T-helper 2 cell (primary cell): ENCODE data around the gene ANO9.
"Not testable (repeated sequence)": the region's sequence is repeated elsewhere in the genome, so short reads cannot be mapped to it uniquely, and the experiment has no call there.

Experiments used
- DNase-seq, 5 experiments: peaks; one replicate each; pipeline versions ENCODE4 v3.0.0 to v3.0.0-alpha.2; 2012 to 2022

The ANO9 gene

DNA sequence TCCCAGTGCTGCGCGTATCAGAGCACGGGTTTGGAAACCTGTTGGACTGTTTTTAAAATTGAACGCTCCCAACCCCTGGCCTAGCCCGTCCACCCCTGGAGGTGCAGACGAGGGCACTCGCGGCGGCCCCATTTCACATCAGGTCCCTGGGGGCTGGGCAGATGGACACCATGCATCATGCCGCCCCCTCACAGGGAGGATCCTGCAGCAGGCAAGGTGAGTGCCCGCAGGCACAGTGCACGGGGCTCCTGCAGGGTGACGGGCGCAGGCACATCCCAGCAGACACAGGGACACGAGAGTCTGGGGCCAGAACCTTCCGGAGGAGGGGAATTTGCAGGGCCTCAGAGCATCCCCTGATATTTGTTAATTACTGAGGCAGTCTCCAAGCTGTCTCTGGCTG lies 7.3 kb downstream of the ANO9 start:
- no peak for DNase-seq

- no peak for DNase-seq
Measured at GRCh38 chr11:433641-434040, 8.2 kb downstream of the ANO9 start.

- peak in 1 of 5 experiments; percentile 2 for DNase-seq
Measured at GRCh38 chr11:433111-433510, 8.7 kb downstream of the ANO9 start.

DNA sequence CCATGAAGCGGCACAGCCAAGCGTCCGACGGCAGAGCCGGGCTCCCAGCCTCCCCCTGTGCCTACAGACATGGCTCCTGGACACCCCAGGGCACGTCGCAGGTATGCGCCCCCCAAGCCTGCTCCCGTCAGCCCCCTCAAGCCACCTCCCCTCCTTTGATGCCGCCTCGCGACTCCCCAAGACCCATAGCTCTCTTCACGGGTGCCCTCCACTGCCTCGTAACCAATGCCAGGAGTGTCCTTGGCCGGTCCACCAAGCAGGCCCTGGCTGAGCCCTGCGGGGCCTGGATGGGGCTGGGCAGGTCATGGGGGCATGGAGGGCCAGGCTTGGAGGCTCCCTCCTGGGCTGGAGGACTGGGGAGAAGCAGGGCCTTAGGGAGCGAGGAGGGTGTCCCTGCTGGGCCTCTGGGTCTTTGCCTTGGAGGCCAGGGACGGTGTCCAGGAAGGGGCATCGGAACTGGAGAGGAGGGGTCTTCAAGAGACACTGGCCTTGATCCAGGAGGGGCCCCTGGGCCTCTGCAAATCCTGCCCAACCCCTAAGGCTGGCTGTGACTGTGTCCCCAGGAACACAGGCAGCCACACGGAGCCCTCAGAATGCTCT lies 9.2 kb downstream of the ANO9 start:
- peak in 1 of 5 experiments; percentile 3 for DNase-seq

DNA sequence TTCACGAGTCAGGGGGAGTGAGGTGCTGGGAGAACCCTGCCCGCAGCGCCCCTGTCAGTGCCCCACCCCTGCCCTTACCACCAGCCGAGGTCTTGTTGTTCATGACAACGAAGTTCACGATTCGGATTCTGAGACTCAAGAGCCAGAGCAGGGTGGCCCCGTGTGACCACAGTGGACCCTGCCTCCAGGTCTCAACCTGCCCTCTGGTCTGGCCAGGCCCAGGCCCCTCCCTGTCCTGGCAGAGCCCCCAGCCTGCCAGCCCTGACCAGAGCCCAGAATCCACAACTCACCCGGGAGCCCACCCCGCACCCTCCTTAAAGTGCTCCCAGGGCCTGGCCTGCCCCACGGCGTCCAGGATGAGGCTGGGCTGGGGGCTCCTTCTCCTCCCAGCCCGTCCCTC lies 9.9 kb downstream of the ANO9 start:
- peak in 1 of 5 experiments; percentile 2 for DNase-seq

DNA sequence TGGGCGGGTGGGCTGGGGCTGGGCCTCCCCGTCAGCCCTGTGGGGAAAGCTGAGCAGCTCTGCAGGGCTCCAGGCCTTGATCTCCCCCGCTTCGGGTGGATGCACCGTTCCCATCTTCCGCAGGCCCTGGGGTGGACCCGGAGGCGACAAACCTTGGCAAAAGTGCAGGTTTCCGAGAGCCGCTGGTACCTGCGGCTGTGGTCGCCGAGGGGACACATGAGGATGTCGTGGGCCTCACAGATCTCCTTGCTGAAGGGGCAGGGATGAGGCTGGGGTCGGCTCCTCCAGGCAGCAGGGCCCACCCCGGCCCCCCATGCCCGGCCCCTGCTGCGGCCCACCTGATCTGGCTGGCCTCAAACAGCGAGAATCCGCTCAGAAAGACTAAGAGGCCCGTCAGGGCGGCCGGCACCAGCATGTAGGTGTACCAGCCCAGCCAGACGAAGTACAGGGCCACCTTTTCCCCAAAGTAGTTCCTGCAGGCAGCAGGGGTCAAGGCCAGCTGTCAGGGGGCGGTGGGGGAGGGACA lies 11.8 kb downstream of the ANO9 start:
- peak in 1 of 5 experiments; percentile 2 for DNase-seq

- DNase-seq = no peak
Measured at GRCh38 chr11:429391-429790, 12.4 kb downstream of the ANO9 start.

- peak in 1 of 5 experiments; percentile 2 for DNase-seq
Measured at GRCh38 chr11:428295-428694, 13.5 kb downstream of the ANO9 start.

DNA sequence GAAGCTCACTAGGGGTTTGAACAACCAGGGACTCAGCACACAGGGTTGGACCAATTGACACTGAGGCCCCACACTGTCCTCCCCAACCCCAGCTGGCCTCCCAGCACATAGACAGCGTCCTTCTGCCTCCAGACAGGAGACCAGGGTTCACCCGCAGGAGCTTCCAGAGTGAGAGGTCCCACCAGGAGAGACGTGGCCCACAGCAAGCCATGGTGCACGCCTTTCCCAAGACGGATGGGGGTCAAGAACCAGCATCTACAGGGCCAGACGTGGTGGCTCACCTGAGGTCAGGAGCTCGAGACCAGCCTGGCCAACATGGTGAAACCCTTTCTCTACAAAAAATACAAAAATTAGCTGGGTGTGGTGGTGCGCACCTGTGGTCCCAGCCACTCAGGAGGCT lies 15.0 kb downstream of the ANO9 start:
- DNase-seq = no peak

- no peak for DNase-seq
Measured at GRCh38 chr11:425301-425700, 16.5 kb downstream of the ANO9 start.

GRCh38 chr11:424766-425165 lies 17.0 kb downstream of the ANO9 start:
- not testable (repeated sequence) for DNase-seq

DNA sequence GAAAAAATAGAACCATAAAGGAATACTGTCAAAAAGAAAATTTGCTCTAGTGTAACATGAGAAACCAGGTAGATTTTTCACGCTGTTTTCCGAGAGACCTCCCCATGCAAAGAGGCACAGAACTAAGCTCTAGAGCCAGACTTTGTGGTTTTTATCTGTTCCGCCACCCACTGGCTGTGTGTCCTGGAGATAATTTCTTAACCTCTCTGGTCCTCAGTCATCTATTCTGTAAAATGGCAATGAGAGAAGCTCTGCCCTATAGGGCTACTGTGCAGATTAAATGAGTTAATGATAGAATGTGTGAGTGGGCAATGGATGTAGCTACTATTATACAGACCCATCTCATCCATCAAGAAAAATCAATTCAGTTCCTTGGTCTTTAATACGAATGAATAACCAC lies 17.6 kb downstream of the ANO9 start:
- DNase-seq = no peak

DNA sequence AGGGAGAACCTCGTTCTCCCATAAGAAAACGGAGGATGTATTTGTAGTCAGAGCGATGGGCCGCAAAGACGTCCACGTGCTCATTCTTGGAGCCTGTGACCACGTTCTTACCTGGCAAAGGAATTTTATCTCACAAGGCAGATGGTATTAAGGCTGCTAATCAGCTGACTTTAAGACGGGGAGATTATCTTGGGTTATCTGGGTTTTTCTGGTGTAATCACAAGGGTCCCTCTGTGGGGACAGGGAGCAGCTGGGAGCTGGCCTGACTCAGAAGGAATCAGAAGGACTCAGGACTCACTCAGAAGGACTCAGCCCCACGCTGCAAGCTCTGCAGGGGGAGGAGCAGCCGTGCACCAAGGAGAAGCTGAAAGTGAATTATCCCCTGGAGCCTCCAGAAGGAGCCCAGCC lies 19.6 kb downstream of the ANO9 start:
- DNase-seq = no peak

GRCh38 chr11:420911-421321 lies 20.9 kb downstream of the ANO9 start:
- DNase-seq = no peak

DNA sequence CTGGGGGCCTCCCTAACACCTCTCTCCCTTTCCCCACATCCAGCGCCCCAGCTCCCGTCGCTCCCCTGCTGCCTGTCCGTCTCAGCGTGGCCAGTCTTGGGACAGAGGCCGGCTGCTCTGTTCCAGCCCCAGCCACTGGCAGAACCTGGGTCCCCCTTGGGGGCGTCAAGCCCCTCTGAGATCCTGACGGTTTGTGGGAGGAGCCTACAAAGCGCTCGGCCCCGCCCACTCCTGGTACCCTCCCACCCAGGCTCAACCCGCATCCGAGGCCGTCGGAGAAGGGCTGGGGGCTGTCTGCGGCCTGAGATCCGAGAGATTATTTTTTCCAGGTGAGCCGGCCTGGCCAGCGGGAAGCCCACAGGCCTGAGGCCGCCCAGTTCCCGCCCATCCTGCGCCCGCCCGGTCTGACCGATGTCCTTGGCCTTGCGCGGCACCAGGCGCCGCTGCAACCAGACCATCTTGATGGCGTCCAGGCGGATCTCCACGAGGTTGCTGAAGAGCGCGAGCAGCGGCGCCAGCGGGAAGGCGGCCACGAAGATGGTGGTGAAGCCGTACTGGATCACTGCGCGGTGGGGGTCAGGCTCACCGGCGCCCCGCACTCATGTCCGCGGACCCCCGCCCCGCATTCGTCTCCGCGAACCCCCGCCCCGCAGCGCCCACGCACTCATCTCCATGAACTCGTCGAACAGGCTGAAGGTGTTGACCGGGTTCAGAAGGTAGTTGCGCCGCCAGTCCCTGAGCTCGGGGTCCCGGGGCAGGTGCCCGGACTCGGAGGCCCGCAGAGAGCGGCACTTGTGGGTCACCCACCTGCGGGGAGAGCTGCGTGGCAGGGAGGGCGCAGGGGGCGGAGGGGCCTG lies 21.5 kb downstream of the ANO9 start:
- peak in 1 of 5 experiments; percentile 2 for DNase-seq

DNA sequence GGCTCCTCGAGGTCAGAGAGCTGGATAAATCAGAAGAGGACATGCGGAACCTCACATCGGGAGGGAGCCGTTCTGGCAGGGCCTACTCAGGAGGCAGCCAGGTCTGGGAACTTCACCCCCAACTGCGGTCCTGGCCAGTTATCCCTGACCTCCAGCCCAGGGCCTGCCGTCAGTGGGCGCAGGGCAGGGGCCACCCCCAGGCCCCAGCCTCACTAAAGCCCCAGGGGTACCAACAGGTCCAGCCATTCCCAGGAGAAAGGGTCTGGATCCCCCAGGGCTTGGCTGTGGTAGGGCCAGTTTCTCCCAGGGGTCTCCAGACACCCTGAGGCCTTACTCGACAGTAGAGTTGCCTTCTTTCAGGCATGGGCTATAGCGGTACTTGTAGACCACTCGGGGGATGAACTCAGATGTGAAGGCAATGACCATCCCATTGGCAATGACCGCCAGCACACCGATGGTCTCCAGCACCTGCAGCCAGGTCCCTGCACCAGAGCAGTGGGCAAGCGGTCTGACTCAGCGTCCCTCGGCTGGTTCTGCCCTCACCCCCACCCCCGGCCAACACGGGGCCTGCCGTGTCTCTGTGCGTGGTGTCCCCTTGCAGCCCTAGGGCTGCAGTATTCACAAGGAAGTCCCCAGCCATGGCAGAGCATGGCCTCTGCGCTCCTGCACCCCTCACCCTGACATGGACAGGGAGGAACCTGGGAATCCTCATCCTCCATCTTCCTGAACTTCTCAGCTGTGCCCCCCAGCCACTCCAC lies 22.4 kb downstream of the ANO9 start:
- DNase-seq = no peak

DNA sequence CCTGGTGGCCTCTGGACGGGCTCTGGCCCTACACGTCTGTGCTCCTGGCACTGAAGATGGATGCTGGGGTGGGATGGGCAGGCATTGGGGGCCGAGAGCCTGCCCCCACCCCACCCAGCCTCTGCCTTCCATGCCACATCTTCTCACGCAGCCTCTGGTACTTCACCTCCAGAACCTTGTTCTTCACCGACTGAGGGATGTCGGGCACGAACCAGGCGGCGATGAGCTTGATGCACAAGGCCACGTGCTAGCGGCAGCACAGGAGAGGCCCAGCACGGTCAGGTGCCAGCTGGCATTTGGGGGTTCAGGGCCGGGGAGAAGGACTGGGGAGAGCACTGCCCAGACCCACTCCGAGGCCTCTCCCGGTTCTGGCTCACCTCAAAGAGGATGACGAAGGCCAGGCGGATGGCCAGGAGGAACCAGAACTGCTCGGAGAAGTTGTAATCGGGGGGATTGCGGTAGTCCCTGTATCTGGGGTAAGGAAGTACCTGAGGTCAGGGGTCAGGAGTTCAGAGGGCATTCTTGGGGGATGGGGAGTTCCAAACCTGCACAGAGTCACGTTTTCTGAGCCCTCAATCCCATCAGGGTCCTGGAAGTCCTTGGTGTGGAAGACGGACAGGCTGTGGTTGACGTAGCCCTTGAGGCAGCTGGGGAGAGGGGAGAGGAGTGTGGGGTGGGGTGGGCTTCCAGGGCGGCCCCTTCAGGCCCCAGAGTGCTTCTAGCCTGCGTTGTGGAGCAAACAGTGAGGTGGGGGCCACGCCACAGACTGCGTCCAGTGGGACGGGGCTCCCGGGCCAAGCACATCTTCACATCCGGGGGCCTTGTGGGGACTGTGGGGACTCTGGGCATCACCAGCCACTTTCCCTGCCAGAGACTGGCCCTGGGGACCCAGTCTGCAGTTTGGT lies 23.2 kb downstream of the ANO9 start:
- DNase-seq = no peak

DNA sequence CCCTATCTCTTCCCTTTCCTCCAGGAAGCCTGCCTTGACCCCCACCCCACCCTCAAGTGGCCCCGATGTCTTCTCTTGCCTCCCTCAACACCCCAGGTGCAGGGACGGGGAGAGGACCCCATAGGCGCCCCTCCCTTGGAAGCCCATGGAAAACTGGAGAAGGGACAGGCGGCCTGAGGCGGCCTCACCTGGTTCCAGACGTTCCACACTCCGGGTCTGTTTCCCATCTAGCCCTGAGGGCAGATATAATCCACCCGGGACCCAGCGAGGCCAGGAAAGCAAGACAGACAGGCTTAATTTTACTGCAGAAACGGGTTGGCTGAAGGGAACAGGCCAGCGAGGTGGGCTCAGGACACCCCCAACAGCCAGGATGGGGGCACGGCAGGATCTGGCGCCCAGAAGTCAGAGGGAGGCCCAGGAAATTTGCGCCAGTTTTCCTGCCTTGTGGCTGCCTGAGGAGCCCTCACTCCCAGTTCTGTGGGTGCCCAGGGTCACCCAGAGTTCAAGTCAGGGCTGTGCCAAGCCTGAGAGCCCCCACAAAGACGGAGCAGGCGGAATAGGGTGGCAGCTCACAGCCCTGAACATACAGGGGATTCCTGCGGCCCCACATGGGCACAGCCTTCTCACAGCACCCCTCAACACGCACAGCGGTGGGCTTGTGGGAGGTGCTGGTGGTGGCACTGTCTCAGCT lies 24.0 kb downstream of the ANO9 start:
- no peak for DNase-seq

DNA sequence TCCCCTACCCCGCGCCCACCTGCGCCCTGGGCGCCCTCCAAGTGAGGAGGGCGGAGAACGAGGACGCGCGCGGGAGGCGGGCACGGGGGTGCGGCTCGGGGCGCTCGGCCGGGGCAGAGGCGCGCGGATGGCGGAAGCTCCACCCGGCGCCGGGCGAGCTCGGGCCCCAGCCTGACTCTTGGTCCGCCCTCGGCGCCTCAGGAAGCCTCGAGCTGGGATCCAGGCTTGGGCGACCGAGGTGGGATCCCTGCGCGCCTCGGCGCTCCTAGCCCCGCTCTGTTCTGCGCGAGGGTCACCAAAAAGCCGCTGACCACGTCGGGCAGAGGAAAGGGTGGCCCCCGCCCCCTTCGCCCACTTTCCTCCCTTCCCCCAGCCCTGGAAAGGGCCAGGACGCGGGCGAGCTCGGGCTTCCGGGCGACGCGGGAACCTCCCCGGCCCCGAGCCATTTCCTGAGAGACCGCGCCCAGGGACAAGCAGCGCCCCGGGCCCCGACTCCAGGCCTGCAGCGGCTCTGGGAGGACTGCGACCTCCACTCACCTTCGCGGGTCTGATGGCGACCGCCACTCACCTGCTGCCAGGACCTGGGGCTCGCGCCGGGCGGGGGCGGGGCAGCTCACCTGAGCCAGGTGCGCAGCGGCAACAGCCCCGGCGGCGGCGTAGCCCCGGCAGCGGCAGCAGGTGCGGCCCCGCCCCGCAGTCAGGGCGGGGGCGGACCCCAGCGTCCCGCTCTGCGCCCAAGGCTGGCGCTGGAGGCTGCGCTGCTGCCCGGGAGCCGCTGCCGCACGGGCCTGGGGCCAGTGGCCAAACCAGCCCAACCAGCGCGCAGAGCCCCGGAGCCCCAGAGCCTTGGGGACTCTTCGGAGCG lies 24.8 kb downstream of the ANO9 start:
- peak in 3 of 5 experiments; percentile 29 to 67 (median 33) for DNase-seq

GRCh38 chr11:416051-416756 lies 25.6 kb downstream of the ANO9 start:
- peak in 1 of 5 experiments; percentile 43 for DNase-seq
